Neural cell (in vitro differentiated cells): ENCODE data around the gene MYEOV.

Experiments used
- RAD21 ChIP-seq: fragments of 450-650 bp; conservative IDR thresholded peaks from 2 replicates; pipeline ENCODE4 v1.6.1; 2014; ENCODE audit warnings: antibody characterized with exemption, mild to moderate bottlenecking, moderate library complexity
- TF ChIP-seq, protein P1 (sequence below): fragments of 450-650 bp; IDR thresholded peaks from 2 replicates; pipeline ENCODE4 v1.5.1; 2014; ENCODE audit warnings: antibody characterized with exemption, mild to moderate bottlenecking, moderate library complexity; ENCODE audit not compliant: poor library complexity, severe bottlenecking

DNA sequence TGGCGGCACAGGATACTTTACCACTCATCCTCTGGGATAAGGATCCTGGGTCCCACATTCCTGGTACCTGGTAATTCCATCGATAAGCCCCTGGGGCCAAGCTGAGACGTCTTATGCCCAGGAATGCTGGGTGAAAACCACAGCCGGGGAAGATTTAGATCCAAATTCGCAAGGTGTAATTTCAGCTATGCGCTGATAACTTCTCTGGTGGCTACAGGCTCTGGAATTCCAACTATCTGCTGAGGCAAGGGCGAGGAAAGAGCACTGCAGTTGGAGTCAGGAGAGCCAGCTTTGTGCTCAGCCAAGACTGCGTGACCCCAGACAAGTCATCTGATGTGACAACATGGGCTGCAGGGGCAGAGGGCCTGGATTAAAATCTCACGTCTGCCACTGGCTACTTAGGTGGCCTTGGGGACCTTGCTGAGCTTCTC lies 9.9 kb upstream of the MYEOV start:
- no peak for TF ChIP-seq RAD21
- TF ChIP-seq, protein P1, sequence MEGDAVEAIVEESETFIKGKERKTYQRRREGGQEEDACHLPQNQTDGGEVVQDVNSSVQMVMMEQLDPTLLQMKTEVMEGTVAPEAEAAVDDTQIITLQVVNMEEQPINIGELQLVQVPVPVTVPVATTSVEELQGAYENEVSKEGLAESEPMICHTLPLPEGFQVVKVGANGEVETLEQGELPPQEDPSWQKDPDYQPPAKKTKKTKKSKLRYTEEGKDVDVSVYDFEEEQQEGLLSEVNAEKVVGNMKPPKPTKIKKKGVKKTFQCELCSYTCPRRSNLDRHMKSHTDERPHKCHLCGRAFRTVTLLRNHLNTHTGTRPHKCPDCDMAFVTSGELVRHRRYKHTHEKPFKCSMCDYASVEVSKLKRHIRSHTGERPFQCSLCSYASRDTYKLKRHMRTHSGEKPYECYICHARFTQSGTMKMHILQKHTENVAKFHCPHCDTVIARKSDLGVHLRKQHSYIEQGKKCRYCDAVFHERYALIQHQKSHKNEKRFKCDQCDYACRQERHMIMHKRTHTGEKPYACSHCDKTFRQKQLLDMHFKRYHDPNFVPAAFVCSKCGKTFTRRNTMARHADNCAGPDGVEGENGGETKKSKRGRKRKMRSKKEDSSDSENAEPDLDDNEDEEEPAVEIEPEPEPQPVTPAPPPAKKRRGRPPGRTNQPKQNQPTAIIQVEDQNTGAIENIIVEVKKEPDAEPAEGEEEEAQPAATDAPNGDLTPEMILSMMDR, result no peak
